Measurements from ENCODE around the gene SLFN13.

DNA sequence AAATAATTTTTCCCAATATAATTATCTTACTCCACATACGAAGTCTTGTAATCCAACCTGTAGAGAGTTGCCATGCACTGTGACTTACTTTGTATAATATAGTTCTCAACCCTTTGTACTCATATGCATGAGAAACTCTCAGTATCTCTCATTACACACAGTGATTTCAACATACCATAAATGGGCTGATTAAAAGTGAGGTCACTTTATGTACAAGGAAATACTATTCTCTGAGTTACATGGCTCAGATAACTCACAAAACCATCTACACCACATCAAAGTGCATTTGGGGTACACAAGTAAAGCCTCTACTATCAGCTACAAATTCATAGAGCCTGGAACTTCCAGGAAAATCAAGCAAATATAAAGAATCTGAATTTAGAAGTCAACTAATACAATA is 44.2 kb downstream of the SLFN13 start:
- TF ChIP-seq, protein P1, sequence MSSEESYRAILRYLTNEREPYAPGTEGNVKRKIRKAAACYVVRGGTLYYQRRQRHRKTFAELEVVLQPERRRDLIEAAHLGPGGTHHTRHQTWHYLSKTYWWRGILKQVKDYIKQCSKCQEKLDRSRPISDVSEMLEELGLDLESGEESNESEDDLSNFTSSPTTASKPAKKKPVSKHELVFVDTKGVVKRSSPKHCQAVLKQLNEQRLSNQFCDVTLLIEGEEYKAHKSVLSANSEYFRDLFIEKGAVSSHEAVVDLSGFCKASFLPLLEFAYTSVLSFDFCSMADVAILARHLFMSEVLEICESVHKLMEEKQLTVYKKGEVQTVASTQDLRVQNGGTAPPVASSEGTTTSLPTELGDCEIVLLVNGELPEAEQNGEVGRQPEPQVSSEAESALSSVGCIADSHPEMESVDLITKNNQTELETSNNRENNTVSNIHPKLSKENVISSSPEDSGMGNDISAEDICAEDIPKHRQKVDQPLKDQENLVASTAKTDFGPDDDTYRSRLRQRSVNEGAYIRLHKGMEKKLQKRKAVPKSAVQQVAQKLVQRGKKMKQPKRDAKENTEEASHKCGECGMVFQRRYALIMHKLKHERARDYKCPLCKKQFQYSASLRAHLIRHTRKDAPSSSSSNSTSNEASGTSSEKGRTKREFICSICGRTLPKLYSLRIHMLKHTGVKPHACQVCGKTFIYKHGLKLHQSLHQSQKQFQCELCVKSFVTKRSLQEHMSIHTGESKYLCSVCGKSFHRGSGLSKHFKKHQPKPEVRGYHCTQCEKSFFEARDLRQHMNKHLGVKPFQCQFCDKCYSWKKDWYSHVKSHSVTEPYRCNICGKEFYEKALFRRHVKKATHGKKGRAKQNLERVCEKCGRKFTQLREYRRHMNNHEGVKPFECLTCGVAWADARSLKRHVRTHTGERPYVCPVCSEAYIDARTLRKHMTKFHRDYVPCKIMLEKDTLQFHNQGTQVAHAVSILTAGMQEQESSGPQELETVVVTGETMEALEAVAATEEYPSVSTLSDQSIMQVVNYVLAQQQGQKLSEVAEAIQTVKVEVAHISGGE (CRISPR knock-in tag; IDR thresholded peaks at IDR 0.05), result no peak
- TF ChIP-seq NCOA4 (IDR thresholded peaks at IDR 0.05; ENCODE audit: partially characterized antibody), result no peak
- TF ChIP-seq ZSCAN32 (CRISPR knock-in tag; IDR thresholded peaks at IDR 0.05), result no peak

Data from K562 (cell line).